NCI-H1105 treated with DMSO at 0.1 percent for 48 hours (cell line): Measurements from ENCODE around the gene RBM7.
A peak's percentile ranks its signal among the peaks of the same experiment; 100 is the strongest.

ENCODE experiments used
- DNase-seq: peaks from one replicate; lab custom pipeline; 2025; lab: John Stamatoyannopoulos, UW

Gene RBM7, protein sequence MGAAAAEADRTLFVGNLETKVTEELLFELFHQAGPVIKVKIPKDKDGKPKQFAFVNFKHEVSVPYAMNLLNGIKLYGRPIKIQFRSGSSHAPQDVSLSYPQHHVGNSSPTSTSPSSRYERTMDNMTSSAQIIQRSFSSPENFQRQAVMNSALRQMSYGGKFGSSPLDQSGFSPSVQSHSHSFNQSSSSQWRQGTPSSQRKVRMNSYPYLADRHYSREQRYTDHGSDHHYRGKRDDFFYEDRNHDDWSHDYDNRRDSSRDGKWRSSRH

DNA sequence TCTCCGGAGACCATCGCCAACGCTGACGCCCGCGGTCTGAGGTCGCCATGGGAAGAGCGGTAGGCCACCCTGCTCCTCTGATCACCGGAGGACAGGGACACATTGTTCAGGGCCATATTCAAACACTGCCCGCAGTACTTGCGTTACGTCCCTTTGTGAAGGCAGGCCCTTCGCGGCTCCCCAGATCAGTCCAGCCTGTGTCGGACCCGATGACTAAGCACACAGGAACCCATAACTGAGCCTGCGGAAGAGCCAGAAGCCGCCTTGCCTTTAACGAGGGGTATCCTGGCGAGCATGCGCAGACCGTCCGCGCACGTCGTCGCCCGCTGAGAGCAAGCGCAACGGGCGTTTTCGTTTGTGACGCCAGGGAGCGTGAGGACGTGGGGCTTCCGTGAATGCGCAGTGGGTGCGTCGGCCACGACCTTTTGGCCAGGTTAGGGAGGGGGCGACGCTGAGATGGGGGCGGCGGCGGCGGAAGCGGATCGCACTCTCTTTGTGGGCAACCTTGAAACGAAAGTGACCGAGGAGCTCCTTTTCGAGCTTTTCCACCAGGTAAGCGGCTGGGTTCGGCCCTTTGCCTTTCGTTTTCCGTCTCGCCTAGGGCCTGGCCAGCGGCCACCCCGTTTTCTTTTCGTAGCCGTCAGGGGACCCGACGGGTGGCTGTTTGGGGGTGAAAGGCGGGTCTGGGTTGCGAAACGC, at the start of gene RBM7, which contains the start of gene C11orf71:
TSS of gene RBM7 (plus strand) at position 451 of the 699 bp plus-strand sequence. CDS start at position 457, 6 bp downstream.
TSS of gene C11orf71 (minus strand) at position 296 of the 699 bp plus-strand sequence. CDS start at position 116, 180 bp downstream.
- peak; percentile 96 for DNase-seq

DNA sequence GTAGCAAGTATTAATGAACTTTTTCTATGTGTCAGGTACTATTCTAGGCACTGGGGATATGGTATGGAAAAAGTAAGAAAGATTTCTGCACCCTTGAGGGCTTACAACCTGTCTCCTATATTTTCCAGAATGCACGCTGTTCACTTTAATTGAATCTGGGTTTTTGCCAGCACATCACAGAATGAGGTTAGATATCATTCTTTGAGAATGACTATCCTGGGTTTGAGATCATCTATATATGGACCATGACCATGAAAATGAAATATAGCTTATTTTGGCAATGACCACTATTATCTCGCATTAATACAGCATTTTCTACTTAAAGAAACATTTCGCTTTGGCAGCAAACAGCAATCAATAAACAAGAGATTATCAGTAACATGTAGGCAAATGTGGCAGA, 47.0 kb upstream of the RBM7 start:
- DNase-seq, result no peak

DNA sequence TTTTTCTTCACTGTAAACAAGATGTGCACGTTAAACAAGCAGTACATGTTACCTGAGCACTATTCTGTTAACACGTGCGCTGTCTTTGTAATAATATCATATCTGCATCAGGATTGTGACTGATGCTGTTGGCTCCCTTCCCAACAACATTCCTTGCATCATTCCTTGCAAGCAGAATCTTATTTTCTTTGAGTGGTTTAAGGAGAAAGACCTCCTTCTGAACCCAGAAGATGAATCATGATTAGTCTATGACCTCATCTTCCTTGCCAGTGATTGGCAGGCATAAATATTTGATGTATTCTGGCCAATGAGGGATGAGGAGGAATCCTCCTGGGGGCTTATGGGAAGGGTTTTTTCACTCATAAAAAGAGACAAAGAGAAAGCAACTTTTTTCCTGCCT, 46.4 kb upstream of the RBM7 start:
- no peak for DNase-seq

DNA sequence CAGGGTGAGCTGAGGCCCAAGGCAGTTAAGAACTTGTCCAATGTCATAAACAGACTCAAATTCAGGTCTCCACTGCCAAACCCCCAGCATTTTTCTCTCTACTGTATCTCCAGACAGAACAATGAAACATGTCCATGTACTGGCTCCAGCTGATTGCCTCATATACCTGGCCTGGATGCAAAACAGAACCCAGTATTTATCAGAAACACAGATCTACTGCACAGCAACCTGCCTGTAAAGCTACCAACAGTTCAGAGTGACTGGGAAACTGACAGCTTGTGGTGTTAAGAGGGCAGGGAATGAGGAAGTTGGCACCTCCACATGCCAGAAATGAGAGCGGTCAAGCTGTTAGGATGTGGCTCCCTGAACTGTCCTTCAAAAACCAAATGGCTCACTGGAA, 41.8 kb upstream of the RBM7 start:
- no peak for DNase-seq

DNA sequence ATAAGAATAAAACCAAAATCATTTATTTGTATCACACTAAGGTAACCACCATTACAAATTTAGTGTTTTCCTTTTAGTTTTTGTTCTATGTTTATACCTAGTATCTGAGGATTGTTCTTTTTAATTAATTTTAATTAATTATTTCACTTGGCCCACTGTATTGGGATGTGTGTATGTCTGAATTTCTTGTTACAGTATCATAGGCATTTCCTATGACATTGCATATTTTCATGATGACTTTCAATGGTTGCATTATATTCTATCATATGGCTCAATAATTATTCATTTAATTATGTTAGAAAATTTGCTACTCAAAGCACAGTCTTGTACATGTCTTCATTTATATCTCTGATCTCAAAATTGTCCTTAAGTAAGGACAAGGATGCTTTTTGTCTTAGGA, 41.1 kb upstream of the RBM7 start:
- no peak for DNase-seq

DNA sequence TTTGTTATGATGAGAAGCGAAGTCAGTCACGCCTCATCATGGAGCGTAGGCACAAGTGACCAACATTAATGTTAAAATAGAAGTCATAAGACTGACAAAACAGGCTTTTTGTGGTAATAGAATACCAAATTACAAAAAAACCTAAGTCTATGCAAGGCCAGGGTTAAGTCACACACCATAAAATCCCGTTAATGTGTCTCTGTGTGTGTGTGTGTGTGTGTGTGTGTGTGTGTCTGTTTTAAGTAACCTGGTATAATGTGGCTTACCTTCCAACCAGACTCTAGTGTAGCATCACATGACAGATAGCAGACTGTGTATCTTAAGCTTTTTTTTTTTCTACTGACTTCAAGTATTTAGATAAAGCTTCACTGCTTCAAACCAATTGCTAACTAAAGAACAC, 38.1 kb upstream of the RBM7 start:
- no peak for DNase-seq

DNA sequence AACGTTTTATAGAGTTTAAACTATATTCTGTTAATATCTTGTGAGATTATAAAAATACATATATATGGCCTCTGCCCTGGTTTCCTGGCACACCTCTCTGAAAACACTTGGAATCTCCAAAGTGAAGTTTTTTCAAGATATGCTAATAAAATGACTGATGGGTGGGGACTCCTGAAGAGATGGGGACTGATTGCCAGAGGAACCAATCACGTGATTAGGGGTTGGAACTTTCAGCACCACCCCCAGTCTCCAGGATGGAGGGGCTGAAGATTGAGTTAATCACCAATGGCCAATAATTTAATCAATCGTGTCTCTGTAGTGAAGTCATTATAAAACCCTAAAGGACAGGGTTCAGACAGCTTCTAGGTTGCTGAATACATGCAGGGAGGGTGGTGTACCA, 37.5 kb upstream of the RBM7 start:
- no peak for DNase-seq

DNA sequence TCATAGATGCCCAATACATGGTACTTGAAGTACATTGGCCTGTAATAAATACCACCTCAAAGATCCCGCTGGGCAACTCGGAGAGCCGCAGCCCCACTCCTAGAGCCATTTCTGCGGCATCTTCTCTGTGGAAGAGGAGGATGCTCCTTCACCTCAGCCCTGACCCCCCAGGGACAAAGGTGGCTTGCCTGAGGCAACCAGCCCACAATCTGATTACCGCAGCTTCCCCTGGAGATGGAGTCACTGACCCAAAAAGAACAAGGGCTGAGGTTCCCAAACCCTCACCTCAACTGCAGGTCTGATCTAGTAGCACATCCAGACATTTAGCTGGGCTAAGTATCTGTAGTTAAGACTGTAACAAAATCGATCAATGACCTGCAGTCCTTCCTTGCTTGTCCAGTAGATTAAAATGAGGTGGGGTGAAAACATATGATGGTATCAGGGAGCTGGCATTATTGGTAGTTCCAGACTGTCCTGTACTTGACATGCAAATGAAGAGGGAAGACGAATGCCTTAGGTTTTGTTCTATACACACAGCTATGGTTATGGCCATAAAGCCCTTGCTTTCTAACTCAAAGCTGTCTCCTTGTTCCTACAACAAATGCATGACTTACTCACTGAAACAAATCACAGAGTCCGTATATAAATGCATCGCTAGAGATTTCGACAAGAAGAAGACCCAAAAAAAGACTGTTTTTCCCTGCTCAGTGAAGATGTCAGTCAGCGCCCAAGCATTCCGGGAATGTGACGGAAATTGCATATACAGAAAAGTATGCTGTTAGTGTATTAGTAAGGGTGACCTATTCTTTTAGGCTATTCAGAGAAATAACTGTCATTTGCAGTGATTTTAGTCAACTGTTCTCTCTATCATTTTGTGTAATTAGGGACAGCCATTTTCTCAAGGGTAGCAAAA, 33.9 kb upstream of the RBM7 start:
- no peak for DNase-seq

DNA sequence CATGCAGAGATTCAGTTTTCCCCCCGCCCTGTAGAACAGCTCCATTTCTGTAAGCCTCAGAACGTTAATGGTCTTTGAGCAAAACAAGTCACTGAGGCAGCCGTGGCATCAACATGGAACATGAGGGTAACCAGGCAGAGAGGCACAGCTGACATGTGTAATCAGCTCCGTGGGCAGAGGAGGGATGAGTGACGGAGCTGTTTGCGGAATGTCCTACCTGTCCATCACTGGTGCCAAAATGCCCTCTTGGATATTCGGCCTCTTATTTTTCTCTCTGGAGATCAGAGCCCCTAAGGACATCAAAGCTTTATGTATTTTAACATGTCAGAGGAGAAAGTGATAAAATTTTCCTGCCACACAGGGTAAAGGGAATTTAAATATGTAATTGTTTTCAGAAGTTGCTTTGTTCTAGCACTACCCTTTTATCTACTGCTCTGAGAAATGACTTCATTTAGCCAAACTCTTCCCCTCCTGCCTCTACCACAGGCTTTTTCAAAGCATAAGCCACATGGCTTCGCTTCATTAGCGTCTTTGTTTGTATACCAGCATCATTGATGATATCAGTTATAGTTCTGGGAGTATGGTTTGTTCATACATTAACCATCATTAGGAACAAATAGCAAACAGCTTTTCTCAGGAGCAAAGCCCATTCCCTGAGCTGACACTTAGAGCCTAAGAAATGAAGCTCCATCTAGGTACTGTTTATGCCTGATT, 33.1 kb upstream of the RBM7 start:
- no peak for DNase-seq

DNA sequence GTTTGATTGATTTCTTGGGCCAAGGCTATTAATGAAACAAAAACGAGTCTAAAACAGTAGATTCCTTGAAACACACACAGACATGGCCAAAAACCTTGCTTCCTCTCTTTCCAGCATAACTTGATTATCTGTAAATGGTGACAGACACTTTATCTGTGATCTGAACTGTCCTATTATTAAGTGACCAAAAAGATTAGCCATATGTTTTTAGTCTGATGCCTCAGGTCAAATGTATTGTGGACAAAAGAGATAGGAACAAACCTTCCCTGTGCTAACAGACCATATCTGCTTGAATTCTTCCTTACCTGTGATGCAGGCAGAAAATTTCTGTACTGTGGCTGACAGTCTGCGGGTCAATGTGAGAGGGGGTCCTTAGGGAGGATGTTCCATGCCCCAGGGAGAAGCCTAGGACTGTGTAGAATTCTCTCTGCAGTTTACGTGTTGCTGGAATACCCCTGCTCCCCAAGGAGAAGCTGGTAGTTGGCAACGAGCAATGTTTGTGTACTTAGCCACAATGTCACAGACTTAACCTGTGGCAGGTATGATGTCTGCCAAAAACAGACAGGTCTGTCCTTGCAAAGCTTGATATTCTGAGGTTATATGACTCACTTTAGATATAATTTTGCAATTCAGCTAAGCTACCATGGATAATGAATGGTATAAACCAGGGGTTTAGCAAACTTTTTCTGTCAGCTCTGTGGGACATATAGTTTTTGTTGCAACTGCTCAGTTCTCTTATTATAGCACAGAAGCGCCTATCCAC, 31.4 kb upstream of the RBM7 start:
- no peak for DNase-seq

DNA sequence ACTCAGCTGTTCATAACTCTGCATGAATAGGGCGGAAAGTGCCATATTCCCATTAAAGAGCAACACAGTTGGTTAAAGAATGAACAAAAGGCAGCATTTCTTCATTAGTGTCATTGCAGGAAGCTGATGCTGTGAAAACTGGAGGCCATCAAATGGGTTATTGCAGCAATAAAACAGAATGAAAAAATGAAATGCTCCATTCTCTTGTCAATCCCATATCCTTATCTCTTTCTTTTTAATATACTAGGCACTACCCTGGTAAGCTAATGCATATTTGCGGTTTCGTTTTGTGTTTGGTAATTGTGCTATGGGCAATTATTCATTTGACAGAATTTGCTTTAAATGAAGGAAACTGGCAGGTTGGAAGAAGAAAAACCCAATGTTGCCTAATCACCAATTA, 25.4 kb upstream of the RBM7 start:
- no peak for DNase-seq

DNA sequence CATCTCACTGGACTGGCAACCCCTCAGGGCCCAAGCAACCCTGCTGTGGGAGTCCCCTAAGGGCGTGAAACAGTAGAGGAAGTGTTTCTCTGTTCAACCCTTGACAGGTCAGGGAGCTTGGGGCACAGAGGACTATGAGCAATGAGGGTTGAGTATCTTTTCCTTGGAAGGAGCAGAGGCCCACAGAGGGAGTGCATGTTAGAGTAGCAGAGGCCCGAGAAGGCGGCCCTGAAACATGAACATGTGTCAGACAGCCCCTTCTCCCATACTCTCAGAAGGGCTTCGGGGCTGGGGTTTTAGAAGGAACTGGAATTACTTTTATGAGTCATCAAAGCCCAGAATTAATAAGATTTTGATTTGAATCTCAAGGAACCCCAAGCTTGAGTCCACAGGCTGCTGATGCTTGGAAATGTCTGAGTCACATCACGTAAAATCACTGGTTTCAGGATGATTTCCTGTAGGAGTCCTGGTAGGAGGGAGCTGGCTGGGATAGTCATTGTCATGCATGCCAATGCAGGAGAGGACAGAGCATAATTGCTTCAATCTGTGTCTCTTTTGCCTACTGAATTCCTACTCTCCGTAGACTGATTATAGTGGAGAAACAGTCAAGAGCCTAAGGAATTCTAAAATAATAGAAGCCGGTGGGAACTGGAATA, 22.7 kb upstream of the RBM7 start:
- no peak for DNase-seq

DNA sequence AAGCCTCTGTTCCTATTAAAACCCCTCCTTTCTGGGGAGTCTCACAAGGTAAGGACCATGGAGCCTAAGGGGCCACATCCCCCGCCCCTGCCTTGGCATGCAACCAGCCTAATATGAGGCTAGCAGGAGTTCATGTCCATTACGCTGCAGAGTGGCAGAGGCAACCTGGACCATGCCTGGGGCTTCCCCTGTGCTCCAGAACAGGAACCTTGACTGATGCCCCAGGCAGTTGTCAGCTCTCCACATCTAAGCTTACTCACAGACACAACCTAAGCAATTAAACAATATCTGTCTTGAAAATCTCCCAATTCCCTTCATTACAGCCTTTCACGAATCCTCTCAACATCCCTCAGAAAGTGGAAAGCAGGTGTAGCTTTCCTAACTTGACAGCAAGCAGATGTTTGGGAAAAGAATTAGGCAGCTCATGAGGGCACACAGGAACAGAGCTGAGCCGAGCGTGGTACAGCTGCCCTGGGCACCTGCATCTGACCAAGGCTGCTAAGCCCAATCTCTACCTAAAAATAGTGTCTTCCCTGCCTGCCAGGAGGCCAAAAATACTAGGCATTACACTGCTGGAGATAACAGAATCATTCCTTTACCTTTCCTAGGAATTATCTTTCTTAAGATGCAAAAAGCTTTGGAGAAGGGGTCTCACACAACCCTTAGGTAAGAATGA, 20.9 kb upstream of the RBM7 start:
- DNase-seq, result no peak

DNA sequence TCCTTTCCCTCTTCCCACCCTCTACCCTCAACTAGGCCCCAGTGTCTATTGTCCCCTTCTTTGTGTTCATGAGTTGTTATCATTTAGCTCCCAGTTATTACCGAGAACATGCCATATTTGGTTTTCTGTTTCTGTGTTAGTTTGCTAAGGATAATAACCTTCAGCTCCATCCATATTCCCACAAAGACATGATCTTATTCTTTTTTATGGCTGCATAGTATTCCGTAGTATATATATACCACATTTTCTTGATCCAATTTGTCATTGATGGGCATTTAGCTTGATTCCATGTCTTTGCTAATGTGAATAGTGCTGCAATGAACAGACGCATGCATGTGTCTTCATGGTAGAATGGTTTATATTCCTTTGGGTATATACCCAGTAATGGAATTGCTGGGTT, 18.0 kb upstream of the RBM7 start:
- no peak for DNase-seq

DNA sequence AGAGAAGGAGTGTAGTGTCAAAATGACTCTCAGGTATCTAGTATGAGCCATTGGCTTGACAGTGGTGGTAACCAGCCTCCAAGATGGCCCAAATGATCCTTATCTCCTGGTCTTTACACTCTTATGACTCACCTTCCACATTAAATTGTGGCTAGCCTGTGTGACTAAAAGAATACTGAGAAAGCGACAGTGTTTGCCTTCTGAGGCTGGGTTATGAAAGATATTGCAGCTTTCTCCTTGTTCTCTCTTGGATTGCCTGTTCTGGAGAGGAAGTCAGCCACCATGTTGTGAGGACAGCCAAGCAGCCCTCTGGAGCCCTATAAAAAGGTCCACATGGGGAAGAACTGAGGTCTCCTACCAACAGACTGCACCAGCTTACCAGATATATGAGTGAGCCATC, 16.0 kb upstream of the RBM7 start:
- no peak for DNase-seq

DNA sequence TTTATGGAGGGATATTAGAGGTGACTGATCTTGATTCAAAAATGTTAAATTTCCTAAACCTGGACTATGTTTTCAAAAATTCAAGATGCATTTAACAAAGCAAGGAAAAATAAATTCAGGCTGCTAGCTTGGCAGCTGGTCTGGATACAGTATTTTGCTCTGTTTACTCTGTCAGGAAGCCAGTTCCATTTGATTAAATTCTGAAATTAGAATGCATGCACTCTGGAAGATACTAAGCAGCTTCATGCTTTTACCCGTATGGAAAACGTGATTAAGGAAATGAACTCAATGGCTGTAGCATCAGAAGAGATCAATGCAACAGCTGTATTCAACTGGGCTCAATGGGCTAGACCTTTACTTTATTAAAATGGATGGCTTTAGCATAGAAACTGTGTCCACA, 14.3 kb upstream of the RBM7 start:
- no peak for DNase-seq

DNA sequence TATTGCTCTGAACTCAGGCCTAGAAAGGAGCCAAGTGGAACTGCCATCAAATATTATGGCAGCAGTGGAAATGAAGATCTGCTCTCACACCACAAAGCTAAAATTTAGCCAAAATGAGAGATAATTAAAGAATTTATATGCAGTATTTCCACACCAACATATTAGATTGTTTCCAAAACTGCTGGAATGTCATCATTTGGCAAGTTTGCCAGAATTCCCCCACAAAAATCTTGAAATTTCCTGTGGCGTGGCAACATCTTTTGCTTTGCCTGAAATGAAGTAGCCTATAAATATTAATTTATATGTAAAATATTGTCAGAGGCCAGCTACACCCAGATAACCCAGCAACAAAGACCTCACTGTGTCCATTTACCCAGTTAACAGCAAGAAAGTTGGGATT, 13.9 kb upstream of the RBM7 start:
- DNase-seq, result no peak

DNA sequence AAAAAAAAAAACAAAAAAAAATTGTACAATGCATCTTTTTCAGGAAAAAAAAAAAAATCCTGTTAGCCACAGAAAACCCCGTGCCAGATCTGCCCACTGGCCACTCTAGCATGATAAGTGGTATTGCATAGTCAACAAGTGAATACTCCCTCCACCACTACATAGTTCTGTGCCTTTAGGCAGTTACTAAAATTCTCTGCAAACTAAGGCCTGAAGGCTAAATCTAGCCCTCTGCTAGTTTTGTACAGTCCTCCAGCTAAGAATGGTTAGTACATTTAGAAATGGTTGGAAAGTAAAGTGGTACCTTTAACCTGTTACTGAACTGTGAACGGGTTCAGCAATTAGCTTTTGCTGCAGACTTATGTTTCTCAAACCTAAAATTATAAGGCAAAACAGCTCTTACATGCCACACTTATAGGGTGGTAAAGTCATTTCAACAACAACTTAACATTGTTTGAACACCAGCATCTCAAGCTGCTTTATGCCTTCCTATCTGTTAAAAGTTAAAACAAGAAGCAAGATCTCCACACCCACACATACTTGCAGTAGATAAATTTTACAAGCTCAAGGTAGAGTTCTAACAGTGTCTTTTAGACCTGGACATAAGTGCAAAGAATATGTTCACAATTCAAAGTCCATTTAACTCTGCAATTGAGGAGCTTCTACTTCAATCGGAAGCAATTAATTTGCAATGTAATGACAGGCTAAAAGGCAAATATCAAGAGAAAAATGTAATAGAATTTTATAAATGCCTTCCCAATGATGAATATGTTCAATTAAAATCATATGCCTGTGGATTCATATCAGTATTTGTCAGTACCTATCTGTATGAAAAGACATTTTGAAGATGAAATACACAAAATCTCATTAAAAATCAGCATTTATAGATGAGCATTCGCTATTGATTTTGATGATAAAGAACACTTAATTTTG, 7.5 kb upstream of the RBM7 start:
- no peak for DNase-seq

DNA sequence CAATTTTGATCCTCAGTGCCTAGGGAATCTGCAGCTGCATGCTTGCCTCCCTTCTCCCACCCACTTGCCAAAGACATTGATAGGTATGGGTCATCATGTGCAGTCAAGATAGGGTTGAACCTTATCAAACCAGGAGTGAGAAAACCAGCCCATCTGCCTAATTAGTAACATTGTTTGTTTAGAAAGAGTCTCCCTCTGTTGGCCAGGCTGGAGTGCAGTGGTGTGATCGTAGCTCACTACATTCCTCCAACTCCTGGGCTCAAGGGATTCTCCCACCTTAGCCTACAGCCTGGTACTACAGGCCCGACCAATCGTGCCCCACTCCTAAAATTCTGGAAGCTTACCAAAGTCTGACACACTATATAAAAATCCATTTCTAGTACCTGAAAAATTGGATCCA, 4.7 kb upstream of the RBM7 start:
- DNase-seq, result no peak
